SK-N-SH treated with all-trans-retinoic acid at 6 μM for 48 hours (cell line): ENCODE measurements around the gene MEIS2.

ENCODE experiments used
- ATAC-seq: fragments of 200-7000 bp; cut with Tn5 transposase; 3 replicates; pipeline ENCODE4 v1.9.1; 2020; ENCODE audit warnings: mild to moderate bottlenecking, moderate library complexity
- CREB5 ChIP-seq: fragments of 250-450 bp; sonication (Bioruptor Pico); IDR thresholded peaks from 2 replicates; pipeline ENCODE4 v1.5.1; 2020; ENCODE audit warnings: low read depth, mild to moderate bottlenecking, moderate library complexity
- CSDC2 ChIP-seq: fragments of 250-450 bp; sonication (Bioruptor Pico); IDR thresholded peaks from 2 replicates; pipeline ENCODE4 v1.5.0; 2020; ENCODE audit warnings: mild to moderate bottlenecking, moderate library complexity
- CSRNP3 ChIP-seq: fragments of 250-450 bp; sonication (Bioruptor Pico); IDR thresholded peaks from 2 replicates; pipeline ENCODE4 v1.5.1; 2021; ENCODE audit warnings: mild to moderate bottlenecking, moderate library complexity
- ISL1 ChIP-seq: fragments of 250-450 bp; sonication (Bioruptor Pico); IDR thresholded peaks from 2 replicates; pipeline ENCODE4 v2.1.2; 2022; ENCODE audit warnings: mild to moderate bottlenecking, moderate library complexity
- OSR1 ChIP-seq: fragments of 250-450 bp; sonication (Bioruptor Pico); IDR thresholded peaks from 2 replicates; pipeline ENCODE4 v1.8.0; 2022; ENCODE audit warnings: moderate library complexity, mild to moderate bottlenecking, inconsistent platforms
- PATZ1 ChIP-seq: fragments of 250-450 bp; sonication (Bioruptor Pico); IDR thresholded peaks from 2 replicates; pipeline ENCODE4 v1.8.0; 2020; ENCODE audit warnings: mild to moderate bottlenecking, moderate library complexity, borderline replicate concordance
- POU6F1 ChIP-seq: fragments of 250-450 bp; sonication (Bioruptor Pico); IDR thresholded peaks from 2 replicates; pipeline ENCODE4 v1.8.0; 2021; ENCODE audit warnings: low read depth, mild to moderate bottlenecking, moderate library complexity, borderline replicate concordance
- PPARA ChIP-seq: fragments of 250-450 bp; sonication (Bioruptor Pico); IDR thresholded peaks from 2 replicates; pipeline ENCODE4 v1.5.0; 2020; ENCODE audit warnings: mild to moderate bottlenecking, borderline replicate concordance
- SNAI2 ChIP-seq: fragments of 250-450 bp; sonication (Bioruptor Pico); IDR thresholded peaks from 2 replicates; pipeline ENCODE4 v1.5.0; 2020; ENCODE audit warnings: mild to moderate bottlenecking, moderate library complexity
- TCF4 ChIP-seq: fragments of 250-450 bp; sonication (Bioruptor Pico); IDR thresholded peaks from 2 replicates; pipeline ENCODE4 v1.8.0; 2021; ENCODE audit warnings: mild to moderate bottlenecking, moderate library complexity, borderline replicate concordance
- TOX ChIP-seq: fragments of 250-450 bp; sonication (Bioruptor Pico); IDR thresholded peaks from 2 replicates; pipeline ENCODE4 v1.8.0; 2021; ENCODE audit warnings: mild to moderate bottlenecking, moderate library complexity, borderline replicate concordance
- TSHZ2 ChIP-seq: fragments of 250-450 bp; sonication (Bioruptor Pico); IDR thresholded peaks from 2 replicates; pipeline ENCODE4 v1.5.0; 2020; ENCODE audit warnings: mild to moderate bottlenecking, moderate library complexity
- ZC3H10 ChIP-seq: fragments of 250-450 bp; sonication (Bioruptor Pico); IDR thresholded peaks from 2 replicates; pipeline ENCODE4 v1.5.1; 2021; ENCODE audit warnings: mild to moderate bottlenecking, moderate library complexity
- ZFP3 ChIP-seq: fragments of 250-450 bp; sonication (Bioruptor Pico); IDR thresholded peaks from 2 replicates; pipeline ENCODE4 v1.5.0; 2020; ENCODE audit warnings: mild to moderate bottlenecking, moderate library complexity
- ZFP30 ChIP-seq: fragments of 450-650 bp; formaldehyde crosslinking; IDR thresholded peaks from 2 replicates; pipeline ENCODE4 v1.5.0; 2022; ENCODE audit warnings: mild to moderate bottlenecking, moderate library complexity
- ZNF70 ChIP-seq: fragments of 450-650 bp; formaldehyde crosslinking; IDR thresholded peaks from 2 replicates; pipeline ENCODE4 v1.5.0; 2020; ENCODE audit warnings: mild to moderate bottlenecking, moderate library complexity
- ZNF8 ChIP-seq: fragments of 450-650 bp; formaldehyde crosslinking; IDR thresholded peaks from 2 replicates; pipeline ENCODE4 v1.5.0; 2020; ENCODE audit warnings: mild to moderate bottlenecking, moderate library complexity

The MEIS2 gene

GRCh38 chr15:37105029-37105428, 4.7 kb upstream of the MEIS2 start (continued):
- no peak for TF ChIP-seq CREB5

GRCh38 chr15:37104424-37104981, 4.2 kb upstream of the MEIS2 start:
- no peak for ATAC-seq
- no peak for TF ChIP-seq OSR1 (CRISPR knock-in tag)
- no peak for TF ChIP-seq ZNF8
- no peak for TF ChIP-seq CSDC2 (CRISPR knock-in tag)
- no peak for TF ChIP-seq CREB5
- TF ChIP-seq SNAI2 (CRISPR knock-in tag), result no peak
- 0 out of 2 replicates have a peak, but pooled peaks have one; percentile 31 for TF ChIP-seq CSRNP3 (CRISPR knock-in tag)
- no peak for TF ChIP-seq PPARA (CRISPR knock-in tag)
- no peak for TF ChIP-seq PATZ1 (CRISPR knock-in tag)
- no peak for TF ChIP-seq ZFP3 (CRISPR knock-in tag)
- no peak for TF ChIP-seq ISL1 (CRISPR knock-in tag)
- TF ChIP-seq ZFP30 (CRISPR knock-in tag), result no peak
- TF ChIP-seq ZC3H10 (CRISPR knock-in tag), result no peak
- no peak for TF ChIP-seq TSHZ2 (CRISPR knock-in tag)
- 0 out of 2 replicates have a peak, but pooled peaks have one; percentile 10 for TF ChIP-seq TCF4 (CRISPR knock-in tag)

GRCh38 chr15:37103475-37104423, 3.4 kb upstream of the MEIS2 start:
- TF ChIP-seq SNAI2 (CRISPR knock-in tag) (no peak), ZNF8 (no peak), TOX (CRISPR knock-in tag) (peak; percentile 48; the same call in 1 of the 2 replicates), ZNF70 (CRISPR knock-in tag) (no peak), OSR1 (CRISPR knock-in tag) (no peak), POU6F1 (CRISPR knock-in tag) (no peak), TSHZ2 (CRISPR knock-in tag) (no peak)
- TF ChIP-seq, all 23 proteins: peak for 1
- no peak for ATAC-seq
